GM12801 (cell line): ENCODE data around the gene RTP2.

Experiments
- CTCF ChIP-seq: IDR thresholded peaks from one replicate; pipeline ENCODE4 v1.5.1; 2011; ENCODE audit warnings: control low read depth; ENCODE audit not compliant: insufficient read length; ENCODE audit errors: extremely low read depth

Gene RTP2

GRCh38 chr3:187702507-187703033, at the start of gene RTP2:
RTP2 (minus strand) TSS chr3:187702557; CDS start chr3:187702128, 429 bp downstream.
- TF ChIP-seq CTCF, result no peak

GRCh38 chr3:187750513-187751123, 48.3 kb upstream of the RTP2 start:
- TF ChIP-seq CTCF, result no peak

- TF ChIP-seq CTCF, result no peak
Observed at GRCh38 chr3:187750006-187750512, 47.7 kb upstream of the RTP2 start.

- TF ChIP-seq CTCF, result peak; percentile 35
Observed at GRCh38 chr3:187748050-187748481, 45.7 kb upstream of the RTP2 start.

- TF ChIP-seq CTCF, result no peak
Observed at GRCh38 chr3:187747506-187747905, 45.1 kb upstream of the RTP2 start.

GRCh38 chr3:187746442-187747281, 44.3 kb upstream of the RTP2 start:
- no peak for TF ChIP-seq CTCF

- TF ChIP-seq CTCF, result no peak
Observed at GRCh38 chr3:187746059-187746441, 43.7 kb upstream of the RTP2 start.
